COR-L47 (cell line): Measurements from ENCODE around the gene THRB.

Source experiments
- DNase-seq: peaks from one replicate; lab custom pipeline; 2025; lab: John Stamatoyannopoulos, UW

Gene THRB

DNA sequence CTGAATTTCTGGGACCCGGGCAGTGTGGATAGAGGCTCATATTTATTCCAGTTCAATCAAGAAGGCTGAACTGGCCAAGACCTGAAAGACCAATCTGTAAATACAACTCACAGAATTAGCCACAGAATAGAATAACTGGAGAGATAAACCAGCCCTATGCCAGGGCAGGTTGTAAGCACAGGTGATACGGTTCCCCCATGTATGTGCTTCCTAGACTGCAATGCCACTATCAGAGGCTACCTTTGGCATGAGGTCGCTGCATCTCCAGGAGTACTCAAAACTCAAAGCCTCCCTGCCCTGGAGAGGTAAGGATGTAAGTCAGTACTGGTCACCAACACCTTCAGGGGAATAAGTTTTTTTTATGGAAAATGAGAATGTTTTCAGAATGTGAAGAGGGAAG, 314.0 kb downstream of the THRB start:
- DNase-seq = no peak

DNA sequence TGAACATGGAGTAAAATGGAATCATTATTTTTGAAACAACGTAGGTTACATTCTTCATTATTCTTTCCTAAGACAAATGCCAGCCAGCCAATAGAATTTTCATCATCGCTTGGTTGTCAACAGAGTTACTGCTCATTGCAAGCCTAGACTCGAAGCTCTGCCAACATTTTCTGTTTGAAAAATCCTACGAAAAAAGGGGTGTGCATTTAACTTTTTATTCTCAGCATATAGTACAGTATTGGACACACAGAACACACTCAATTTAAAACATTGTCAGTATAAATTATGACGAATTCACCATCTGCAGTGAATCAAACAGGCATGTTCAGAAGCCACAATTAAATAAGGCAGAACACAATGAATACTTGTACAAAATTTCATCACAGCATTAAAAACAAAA, 317.4 kb downstream of the THRB start:
- DNase-seq = no peak

DNA sequence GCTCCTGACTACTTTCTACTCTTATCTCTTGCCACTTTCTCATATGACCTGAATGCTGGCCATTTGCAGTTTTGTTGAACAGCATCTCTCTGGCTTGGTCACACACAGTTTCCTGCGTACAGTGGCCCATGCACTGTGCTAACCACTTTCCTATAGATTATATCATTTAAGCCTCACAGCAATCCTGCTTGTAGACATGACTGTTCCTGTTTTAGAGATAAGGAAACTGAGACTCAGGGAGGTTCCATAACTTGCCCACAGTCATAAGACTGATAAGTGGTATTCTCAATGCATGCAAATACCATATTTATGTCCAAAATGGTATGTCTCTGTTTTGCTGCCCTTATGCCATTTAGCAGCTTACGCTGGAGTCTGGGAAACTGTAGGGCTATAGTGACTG, 320.0 kb downstream of the THRB start:
- no peak for DNase-seq

DNA sequence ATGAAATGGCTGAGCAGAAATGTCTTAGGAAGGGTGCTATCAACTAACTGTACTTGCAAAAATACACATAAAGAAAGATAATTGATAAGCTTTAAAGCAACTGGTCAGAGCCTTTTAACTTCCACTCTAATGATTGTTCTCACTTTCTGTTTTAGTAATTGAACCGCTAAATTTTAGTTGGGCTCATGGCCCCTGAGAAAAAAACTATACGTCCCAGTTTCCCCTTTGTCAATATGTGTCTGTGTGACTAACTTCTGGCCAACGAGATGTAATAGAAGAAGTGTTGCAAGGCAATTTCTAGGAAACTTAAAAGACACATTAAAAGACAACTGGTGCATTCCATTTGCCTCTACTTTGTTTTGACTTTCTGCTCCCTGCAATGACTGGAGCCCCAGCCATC, 325.7 kb downstream of the THRB start:
- DNase-seq = no peak

DNA sequence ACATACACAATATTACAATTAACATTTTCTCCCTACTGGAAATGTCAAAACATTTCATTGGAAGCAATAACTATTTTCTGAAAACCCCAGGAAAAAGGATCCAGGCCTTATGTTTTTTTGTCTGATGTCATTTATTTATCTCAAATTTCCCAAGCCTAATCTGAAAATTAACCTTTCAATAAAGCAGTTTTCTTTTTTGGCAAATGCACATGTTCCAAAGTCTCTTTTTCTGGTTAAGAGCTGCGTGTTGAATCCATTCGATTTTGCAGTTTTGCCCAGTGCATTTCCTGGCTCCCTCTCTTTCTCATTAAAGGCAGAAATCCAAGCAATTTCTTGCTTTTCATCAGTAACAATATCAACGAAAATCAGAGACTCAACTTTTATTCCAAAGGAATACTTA, 327.2 kb downstream of the THRB start:
- no peak for DNase-seq

DNA sequence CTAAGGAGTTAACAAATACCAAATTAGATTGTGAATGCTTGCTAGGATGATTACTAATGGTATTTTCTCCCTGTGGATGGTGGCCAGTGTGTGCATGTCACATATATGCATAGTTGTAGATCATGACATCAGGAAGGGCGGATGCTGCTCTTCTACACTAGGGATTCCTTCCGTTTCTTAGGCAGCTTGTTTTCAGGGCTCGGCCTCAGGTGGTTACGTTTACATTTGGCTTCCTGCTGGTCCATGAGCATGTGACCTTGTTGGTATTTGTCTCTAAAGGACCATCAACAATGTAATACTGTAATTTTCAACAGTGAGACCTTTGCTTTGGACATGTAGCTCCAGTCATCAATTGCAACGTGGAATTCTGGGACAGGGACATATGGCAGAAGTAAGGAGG, 328.1 kb downstream of the THRB start:
- DNase-seq = no peak

DNA sequence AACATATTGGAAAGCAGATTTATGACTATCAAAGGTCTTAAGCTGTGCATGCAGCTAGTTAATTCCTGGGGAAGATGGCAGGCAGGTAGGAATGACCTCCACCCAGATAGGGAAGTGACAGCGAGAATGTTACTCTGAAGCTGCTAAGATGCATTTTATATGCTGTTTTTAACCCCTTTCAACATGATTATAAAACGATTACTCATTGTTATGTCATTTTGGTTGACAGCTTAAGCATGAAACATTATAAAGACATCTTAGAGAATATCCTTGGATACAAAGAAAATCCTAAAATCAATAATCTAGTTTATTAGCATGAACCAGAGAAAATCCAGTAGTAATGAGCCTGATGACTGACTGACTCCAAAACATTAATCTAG, 329.1 kb downstream of the THRB start:
- no peak for DNase-seq

DNA sequence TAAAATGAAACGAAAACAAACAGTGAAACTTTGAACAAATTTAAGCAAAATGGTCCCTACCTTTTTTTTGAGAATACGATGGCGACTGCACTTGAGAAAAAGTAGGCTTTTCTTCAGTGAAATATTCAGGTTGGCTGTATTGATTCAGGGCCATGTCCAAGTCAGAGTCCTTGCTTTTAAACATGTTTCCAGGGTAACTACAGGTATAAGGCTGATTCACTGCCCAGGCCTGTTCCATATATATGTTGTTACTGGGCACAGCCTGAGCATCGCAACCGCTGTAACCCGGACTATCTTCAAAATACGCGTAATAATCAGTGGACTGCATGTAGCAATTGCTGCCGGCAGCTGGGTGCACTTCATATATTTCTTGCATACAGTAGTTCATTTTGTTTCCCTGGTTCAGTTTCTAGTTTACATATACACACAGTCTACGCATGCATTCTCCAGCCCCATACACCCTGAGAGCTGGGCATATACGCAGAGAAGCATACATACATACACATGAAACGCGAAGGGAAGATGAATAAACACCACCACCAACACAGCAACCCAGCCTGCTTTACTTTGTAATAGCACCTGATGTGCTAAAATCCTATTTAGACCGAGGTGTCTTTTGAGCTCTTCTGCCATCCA, 329.6 kb downstream of the THRB start:
- no peak for DNase-seq

DNA sequence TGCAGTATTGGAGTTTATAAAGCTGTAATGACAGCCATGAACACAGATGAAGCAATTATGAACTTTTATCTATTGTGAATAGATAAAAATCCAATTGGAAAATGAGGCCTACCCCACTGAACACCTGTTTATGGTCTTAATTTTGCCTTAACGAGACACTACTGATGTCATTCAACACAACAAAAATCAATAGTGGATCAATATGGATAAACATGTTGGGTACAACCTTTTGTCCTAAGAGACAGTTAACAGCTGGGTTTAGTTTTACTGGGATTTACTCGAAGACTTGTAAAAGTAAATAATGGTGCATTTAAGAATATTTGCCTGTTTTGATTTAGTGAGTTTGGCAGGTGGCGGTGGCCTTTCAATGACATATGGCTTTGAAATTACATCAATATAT, 331.7 kb downstream of the THRB start:
- DNase-seq = no peak

DNA sequence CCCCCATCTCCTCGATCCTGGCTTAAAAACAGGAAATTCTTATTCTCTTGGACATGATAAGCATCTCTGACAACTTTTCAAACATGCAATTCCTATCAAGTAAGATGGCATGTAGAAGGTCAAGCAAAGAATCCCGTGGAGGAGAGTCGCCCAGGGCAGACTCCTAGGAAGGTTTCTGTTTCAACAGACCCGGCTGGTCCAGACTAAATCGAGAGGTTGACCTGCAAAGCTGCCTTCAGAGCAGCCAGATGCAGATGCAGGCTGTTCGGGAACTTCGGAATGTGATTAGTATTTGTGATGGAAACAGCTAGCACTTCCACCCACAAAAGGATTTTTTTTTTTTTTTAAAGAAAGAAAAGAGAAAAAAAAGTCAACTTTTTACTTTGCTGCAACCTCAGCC, 332.8 kb downstream of the THRB start:
- DNase-seq = no peak

DNA sequence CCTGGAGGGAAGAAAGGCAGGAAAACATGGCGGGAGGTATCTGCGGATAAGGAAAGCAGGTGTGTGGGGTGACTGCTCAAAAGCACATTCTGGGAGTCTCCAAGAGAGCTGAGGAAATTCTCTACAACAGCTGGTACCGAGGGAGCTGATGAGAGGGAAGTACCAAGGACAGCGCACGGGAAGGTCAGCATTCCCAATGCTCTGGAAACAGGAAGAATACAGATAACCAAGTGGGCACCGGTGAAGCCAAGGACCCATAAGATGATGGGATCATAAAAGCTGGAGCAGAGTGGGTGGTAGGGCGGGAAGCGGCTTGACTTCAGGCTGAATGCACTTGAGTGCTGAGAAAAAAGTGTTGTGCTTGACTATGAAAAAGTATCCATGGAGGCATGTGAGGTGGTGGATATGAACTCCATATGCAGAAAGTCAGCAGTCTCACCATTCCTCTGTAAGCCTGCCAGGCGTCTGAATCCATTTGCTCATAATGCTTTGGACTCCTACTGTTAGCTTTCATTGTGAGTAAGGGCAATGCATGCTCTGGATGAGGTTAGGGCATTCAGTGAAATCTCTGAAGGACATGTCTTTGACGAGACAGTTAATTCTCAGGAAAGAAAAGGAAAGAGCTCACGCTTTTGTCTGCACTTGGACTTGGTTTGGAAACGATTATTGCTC, 334.1 kb downstream of the THRB start:
- DNase-seq = no peak

DNA sequence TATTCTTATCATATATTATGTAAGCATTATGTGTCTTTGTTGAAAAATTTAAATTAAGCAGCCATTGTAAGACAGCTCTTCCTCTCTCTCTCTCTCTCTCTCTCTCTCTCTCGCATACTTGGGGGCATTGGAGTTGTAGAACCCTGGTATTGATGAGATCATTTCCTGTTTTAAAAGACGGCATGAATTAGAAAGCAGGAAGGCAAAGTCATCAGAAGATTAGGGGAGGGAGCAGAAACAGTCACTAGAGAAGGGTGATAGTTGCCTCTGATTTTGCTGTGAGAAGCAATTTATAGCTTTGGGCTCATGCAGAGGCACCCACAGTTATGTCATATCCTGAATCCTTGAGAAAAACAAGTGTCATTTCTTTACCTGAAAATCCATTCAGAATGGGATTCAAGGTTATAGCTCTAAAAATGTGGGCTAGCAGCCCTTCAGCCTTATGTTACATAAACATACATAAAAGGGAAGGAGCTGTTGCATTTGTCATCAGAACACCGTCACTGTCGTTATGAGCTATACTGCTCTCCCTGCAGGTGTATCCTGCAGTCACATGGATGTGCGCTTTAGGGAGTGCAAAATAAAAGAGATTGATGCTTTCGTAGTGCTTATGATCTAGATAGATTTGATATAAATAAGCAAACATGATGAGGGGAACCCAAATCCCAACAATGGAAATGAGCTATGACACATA, 335.7 kb downstream of the THRB start:
- DNase-seq = no peak

DNA sequence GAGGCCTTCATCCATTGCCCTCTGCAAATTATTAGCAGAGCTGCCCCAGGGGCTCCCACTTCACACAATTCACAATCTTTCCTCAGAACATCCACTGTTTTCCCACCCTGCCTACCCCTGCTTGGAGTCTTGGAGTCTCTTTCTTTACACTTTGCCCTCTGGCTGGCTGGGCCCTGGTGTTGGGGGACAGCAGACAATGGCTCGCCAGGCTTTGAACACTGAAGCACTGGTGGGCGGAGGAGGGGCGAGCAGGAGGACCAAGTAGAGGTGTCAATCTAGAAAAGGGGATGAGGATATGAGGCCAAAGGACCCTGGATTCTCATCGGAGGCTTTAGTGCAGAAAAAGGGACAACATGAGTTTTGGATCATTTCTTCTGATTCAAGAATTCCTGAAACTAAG, 337.5 kb downstream of the THRB start:
- DNase-seq = no peak

DNA sequence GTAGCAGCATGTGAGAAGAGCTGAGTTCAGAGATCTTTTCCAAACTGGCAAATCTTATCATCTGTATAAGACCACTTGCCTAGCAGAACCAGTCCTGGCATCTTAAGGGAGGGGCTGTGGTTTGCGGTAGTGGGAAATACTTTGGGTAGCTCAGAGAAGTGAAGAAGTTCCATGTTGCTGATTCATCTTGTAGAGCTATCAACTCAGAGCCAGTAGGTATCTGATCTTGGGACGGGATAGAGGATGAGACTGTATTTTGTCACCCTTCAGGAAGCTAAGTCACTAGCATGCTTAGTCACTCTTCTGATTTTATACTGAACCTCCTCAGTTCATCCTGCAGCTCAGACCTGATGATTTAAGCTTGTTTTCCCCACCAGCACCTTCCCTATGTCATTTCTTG, 338.2 kb downstream of the THRB start:
- no peak for DNase-seq

DNA sequence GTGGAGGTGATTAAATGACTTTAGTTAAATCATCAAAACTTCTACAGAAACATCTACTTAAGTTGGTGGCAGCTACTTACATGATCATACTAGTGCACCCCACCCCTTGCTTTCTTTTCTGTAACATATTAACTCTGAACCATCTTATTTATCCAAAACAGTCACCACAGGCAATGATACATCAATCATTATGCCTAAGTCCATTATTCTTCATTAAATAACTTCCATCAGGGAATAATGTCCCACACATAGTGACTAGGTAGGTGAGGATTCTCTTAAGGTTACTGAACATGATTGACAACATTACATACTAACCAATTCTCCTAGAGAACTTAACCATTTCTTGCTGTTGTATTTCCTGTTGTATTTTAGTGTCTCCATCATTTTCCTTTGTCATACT, 339.4 kb downstream of the THRB start:
- no peak for DNase-seq

DNA sequence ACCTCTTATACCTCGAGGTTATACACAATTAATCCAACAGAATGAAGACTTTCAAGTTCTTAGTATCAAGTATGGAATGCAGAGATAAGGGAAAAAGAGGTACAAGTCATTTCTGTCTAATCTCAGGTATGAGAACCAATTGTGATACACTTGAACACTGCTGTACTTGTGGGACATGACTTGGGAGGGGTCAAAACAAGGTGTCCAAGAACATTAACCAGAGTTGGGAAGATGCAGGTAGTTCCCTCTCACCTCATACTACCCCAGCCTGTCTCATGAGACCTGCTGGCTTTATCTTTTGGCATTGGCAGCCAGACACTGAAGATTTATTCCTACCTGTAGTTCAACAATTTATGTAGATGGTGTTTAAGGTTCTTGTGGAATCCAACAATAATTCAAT, 339.9 kb downstream of the THRB start:
- DNase-seq = no peak

DNA sequence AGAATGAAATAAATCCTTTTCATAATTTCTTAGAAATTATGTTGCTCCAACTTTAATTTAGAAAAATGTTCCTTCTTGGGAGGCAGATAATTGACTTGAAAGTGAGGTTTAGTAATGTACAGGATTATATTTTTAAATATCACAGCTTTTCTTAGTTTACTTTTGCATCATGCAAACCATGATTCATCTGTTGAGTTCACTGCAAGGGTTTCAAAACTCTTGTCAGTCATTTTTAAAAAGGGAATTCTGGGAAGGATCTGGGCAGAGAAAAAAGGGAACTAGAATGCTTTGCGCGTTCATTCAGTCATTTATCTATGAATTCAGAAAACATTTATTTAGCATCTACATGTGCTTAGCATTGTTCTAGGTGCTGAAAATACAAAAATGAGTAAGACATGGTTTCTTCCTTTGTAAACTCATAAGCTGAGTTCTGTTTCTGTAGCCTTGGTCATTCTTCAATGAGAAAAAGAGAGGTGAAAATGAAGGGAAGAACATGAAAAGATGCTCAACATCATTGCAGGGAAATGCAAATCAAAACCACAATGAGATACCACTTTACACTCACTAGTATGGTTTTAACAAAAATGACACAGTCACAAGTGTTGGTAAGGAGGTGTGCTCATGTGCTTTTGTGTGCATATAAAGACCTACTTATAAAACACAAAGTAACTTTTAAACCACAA, 340.5 kb downstream of the THRB start:
- no peak for DNase-seq

DNA sequence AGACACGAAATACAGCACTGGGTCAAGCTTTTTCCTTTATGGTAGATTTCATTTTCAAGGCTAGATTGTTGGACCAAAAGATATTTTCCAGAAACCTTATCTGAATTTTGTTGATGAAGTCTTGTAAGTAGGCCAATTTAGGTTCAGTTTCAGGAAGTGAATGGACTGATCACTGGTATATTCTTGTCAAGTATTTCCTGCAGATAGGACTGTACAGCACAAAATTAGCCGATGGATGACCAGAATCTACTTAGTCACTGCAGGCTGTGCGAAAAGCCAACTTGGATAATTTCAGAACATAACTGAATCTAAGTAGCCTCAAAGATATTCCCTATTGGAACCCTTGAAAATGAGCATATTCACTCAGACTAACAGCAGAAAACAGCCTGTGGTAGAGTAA, 343.1 kb downstream of the THRB start:
- DNase-seq = no peak

DNA sequence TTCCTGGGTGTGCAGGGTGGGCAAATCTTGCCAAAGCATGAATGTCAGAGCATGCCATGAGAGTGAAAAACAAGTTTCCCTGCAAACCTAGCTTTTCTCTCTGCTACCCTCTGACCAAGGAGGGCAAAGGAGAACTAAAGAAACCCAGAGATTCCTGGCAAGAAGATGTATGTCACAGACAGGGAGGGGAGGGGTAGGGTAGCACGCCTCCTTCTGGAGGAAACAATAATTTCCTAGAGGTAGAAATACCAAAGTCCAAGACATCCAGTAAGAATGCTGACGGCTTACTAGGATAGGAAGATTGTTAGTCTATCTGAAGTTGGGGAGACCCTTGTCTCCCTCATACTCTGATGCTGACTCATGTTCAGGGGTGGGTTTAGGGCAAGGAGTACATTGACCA, 345.6 kb downstream of the THRB start:
- DNase-seq = no peak

DNA sequence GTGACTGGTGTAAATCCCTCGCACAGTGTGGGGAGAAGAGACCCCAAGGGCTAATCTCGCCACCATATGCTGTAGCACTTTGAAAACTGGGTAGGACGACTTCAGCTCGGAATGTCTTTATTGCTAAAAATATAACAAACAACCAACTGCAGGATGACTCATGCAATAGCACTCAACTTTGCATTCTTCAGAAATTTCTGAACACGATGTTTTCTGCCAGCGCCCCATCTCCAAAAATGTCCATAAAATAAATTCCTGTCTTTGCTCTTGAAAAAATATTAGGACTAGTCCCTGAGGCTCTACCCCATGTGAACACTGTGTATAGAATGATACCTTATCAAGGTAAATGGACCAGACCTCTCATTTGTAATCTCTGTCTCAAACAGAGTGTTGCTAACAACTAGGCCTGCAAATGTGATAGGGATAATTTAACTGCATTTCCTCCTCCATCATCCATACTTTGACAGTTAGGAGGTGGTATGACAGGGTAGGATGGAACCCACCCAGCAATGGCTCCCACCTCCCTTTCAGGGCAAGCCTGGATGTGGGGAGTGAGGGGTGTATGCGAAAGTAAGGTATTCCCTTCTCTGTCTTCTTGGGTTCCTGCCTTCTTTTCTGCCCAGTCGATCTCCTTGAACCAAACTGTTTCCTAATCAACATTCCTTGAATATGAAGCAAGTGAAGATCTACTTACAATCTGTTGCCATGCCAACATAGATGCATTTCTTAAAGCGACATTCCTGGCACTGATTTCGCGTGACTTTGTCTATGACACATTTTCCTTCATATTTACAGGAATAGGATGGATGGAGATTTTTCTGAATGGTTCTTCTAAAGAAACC, 348.4 kb downstream of the THRB start:
- DNase-seq = no peak

DNA sequence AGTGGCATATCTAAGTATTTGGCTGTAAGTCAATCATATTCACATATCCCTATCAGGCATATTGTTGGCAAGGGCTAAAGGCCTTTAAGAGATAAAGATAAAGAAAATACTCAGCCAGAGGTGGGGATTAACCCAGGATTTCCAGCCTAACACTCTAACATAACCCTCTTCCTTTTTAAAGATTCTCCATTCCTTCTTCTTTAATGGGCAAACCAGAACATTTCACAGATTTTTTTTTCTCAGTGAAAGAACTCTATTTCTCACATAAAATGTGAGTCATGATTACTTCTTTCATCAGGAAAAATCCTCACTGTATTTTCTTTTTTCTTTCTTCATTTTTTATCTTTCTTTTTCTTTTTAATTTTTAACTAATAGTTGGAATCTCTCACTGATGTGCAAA, 349.2 kb downstream of the THRB start:
- DNase-seq = no peak

DNA sequence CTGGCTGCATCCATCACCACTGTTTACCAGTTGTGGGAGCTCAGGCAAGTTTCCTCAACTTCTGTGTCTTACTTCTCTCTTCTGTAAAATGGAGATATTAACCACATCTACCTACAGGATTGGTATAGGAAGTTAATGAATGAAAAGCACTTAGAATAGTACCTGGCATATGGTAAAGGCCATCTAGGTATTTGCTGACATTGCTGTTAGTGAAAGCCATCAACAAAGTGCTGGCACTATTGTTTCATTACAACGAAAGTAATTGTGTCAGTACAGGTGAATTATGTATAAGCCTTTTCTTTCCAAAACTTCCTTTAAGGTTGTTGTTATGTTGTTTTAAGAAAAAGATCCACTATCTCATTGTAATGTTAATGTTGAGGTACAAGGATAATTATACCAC, 352.5 kb downstream of the THRB start:
- DNase-seq = no peak
